ENCODE measurements around the gene MAD2L1. TPM values are rescaled to one million over a fixed set of nuclear protein-coding genes. Genes with fewer than 3 reads are reported as not detected.

The MAD2L1 gene
- total RNA-seq, 1 donor from 2014 or later, result 2.6 TPM

DNA sequence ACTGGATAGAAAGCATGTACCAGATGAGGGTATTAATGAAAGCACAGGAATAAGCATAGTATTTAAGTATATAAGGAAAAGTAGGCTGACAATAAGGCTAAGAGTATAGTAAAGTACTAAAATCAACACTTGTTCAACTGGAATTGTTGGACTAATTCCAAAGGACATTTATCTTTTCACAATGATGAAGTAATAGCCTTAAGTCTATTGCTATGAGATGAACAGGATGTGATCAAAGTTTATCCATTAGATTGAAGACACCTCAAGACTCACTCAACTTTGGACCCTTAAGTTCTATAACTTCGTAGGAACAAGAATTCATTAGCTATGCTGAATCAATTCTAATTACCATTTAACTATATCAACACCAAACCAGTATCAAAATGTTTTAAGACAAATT lies 7.6 kb downstream of the MAD2L1 start:
- DNase-seq (ENCODE audit: low spot score), result no peak

DNA sequence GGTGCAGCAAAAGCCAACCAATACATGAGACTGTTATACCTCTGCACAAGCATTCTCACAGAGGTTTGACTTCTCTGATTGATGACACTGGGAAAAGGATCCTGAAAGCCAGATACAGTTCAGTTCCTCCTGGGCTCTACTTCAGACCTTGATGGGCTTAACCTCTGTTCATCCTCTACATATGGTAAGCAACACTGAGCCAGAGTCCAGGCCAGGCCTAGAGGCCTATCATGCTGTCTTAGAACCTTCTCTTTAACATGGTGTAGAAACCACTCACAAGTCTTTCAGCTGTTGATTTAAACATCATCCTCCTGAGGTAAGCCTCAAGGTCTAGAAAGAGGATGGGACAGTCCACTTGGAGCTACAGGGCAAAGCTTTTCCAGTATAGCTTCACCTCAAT lies 9.2 kb downstream of the MAD2L1 start:
- DNase-seq (ENCODE audit: low spot score), result no peak

DNA sequence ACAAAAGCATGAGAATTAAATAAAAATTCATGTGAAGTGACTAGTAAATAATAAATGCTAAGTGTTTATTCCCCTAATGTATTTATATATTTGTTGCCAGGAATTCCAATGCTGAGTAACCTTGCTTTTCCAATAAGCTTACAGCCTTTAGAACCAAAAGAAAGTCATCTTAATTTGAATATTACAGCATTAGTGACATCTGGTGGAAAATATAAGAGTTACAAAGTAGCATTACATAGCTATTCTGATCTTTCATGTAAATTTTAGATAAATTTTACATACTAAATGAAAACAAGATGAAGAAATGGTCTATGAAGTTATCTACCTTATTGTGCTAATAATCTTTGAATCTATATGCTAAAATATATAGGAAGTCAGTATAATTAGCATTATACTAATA lies 10.4 kb downstream of the MAD2L1 start:
- no peak for DNase-seq (ENCODE audit: low spot score)

DNA sequence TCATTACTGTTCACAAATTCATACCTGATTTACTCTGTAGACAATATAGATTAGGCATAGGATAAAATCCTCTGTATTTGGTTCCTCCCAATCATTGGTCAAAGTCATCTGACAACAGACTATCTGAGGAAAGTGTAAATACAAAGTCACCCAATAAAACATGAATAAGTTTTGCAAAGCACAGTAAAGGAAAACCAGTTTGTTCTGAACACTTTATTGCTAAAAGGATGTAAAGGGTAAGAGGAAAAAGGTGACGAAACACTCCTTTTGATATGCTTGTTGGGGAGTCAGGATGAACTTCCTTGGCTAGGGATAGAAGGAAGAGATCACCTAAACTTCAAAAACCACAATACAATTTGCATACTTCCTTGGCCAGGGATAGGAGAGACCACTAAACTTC lies 10.9 kb downstream of the MAD2L1 start:
- no peak for DNase-seq (ENCODE audit: low spot score)

DNA sequence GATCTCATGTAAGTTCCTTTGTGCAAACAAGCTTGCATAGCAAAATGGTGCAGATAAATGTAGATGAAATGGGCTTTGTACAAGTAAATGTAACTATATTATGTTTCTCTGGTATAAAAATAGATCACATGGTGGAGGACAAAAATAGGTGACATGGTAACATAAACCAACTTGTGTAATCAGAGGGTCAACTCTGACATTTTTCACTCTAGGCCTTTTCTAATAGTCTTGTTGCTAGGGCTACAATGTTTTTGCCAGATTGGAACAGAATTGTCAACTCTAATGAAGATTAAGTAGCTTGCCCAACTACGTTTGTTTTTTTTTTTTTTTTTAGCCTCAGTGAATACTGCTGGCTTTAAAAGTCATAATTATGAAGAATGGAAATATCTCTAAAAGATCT lies 11.5 kb downstream of the MAD2L1 start:
- no peak for DNase-seq (ENCODE audit: low spot score)

DNA sequence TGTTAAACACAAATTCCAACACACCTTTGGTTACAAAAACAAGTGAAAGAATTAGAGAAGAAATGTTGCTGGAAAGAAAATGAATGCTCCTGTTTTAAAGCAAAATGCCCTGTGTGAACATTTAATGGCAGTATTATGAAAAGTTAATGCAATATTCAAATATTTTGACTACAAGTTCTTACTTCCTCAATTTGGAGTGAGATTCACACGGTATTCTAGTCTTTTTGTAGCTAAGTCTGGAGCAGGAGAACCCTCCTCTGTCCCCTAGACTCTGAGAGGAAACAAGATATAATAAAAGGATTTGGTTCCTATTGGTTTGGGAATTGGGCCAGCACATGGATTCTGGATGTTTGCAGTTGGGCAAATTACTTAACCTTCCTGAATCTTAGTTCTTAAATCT lies 12.7 kb downstream of the MAD2L1 start:
- DNase-seq (ENCODE audit: low spot score), result no peak

DNA sequence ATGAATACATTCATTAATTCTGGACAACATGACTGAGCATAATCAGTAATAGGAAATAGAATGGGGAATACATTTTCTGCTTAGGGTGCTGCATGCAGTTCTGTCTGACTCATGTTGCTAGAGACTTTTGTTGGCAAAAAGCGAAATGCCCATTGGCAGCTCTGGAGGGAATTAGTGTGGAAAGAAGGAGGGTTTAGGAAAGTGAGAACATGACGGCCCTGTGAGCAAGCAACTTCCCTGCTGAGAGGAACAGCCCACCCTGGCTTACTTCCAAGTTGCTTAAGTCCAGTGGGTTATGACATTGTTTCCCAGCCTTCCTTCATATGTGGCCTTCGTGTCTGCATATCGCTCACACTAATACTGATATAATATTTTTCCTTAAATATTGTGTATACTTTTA lies 13.8 kb downstream of the MAD2L1 start:
- DNase-seq (ENCODE audit: low spot score), result no peak

DNA sequence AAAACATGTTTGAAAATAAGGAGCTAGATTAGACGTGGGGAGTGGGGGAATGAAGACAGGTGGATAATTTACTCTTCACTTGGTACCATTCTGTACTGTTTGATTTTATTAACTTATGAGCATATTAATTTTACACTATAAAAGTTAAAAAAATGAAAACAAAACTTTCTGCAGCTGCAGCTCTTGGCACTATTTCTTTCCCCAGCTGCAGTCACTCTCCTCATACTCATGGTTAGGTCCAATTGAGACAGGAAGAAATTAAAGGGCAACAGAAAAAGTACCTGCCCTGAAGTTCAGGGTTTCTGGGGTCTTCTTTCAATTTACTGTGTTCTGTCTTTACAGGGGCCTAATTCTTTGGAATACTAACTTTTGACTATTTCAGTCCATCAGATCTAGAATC lies 15.4 kb downstream of the MAD2L1 start:
- no peak for DNase-seq (ENCODE audit: low spot score)

DNA sequence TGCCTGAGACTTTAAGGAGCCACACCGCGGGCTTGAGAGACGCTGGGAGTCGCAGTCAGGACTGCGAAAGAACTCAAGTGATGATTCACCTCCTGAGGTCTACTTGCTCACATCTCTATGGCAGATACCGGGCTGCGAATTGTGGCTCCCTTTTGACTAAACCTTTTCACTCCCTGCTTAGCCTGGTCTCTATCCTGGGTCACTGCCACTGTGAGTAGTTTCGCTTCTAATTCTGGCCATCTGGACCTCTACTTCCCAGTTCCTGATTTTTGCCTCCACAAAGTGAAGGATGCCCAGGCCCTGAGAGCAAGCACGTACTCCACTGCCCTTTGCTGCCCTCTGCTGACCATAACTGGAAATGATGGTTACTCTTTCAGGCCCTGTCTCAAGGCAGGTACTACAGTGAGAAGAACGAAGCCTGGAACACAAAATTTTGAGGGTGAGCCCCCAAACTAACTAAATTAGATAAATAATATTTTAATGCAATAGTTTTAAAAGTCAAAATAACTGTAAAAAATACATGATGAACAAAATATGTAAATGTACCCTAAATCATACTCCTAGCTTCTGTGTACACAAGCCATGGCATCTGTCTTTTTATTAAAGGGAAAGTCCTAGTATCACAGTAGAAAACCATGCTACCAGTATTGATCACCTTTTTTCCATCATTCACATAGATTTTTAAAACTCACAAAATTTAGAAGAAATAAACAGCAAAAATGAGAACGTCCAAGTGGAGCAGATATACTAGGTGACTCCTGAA lies 16.7 kb downstream of the MAD2L1 start:
- peak; percentile 91 for DNase-seq (ENCODE audit: low spot score)

DNA sequence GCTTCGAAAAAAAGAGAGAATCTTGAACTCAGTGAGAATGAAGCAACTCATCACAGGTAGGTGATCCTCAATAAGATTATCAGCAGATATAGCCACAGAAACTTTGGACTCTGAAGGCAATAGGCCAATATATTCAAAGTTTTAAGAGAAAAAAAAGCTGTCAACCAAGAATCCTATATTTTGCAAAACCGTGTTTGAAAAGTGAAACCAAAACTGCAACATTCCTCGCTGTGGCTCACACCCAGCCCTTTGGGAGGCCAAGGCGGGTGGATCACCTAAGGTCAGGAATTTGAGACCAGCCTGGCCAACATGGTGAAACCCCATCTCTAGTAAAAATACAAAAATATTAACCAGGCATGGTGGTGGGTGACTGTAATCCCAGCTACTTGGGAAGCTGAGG lies 22.8 kb downstream of the MAD2L1 start:
- no peak for DNase-seq (ENCODE audit: low spot score)

DNA sequence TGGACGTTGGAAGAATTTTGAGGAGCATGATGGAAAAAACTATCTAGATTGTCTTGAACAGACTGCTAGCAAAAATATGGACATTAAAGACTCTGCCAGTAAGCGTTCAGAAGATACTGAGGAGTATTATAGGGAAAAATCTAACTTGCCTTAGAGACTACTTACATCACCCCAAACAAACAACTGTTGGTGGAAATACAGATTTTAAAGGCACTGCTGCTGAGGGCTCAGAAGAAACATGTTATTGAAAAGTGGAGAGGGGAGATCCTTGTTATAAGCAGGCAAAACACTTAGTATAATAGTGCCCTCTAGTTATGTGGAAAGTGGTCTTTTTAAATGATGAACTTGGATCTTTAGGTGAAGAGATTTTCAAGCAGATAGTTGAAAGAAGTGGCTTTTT lies 29.2 kb downstream of the MAD2L1 start:
- no peak for DNase-seq (ENCODE audit: low spot score)

DNA sequence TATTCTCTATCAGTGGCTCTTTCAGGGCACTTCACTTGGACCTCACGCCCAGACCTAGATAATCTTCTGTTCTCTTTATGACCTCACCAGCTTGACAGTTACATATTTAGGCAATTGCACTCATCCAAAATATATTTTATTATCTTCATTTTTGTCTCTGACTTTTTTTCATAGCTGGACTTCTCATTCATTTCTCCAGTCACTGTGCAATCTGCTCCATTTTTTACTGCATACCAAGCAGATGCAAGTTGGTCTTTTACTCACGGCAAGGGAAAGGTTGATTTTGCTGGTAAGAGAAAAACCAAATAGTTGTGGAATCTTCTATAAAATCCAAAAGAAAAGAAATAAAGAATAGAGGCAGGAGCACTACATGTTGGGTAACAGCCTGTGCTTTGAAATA lies 31.7 kb downstream of the MAD2L1 start:
- DNase-seq (ENCODE audit: low spot score), result no peak

DNA sequence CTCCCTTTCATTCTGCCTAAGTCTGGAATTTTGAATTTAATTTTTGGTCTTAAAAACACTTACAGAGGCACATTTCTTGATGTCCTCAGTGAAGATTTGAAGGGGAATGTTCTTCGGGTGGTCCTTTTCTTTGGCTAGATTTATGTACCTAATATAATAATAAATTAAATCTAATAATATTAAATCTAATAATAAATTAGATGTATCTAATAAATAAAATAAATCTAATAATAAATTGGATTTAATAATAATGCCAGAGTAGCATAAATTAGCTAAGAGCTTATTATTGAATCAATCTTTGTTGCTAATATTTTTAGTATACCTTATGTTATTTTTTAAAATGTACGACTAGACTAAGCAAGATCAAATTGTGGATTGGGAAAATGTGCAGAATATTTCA lies 39.8 kb downstream of the MAD2L1 start:
- DNase-seq (ENCODE audit: low spot score), result no peak

DNA sequence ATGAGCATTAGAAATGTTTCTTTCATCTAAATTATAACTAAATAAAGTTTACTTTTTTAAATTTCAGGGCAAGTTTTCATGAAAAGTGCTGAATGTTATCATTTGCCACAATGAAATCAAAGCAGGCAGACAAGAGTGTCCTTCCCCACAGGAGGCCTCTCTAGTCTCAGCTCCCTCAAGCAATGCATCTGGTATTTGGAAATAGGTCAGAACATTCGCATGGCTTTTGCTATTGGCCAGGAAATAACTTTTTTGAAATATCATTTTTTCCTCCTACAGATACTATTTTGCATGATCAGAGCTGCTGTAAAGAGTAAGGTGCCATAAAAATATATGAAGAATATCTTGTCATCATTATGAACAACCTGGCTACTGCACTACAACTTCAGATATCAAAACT lies 41.1 kb downstream of the MAD2L1 start:
- no peak for DNase-seq (ENCODE audit: low spot score)

DNA sequence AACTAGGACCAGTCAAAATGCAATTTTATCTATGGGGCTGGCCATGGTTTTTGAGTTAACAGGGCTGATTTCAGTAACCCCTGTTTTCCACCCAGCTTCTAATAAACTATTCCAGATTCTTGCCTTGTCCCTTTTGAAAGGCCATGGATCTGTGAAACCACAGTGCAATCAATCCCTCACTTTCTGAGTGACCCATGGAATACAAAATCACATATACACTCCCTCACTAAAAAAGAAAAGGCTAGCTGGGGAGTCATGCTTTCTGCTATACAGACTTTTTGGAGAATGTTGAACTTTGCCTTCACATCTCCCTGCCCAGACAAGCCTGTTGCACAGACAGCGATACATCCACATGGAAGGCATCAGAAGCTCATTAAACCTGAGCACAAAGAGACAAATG lies 47.9 kb downstream of the MAD2L1 start:
- no peak for DNase-seq (ENCODE audit: low spot score)

DNA sequence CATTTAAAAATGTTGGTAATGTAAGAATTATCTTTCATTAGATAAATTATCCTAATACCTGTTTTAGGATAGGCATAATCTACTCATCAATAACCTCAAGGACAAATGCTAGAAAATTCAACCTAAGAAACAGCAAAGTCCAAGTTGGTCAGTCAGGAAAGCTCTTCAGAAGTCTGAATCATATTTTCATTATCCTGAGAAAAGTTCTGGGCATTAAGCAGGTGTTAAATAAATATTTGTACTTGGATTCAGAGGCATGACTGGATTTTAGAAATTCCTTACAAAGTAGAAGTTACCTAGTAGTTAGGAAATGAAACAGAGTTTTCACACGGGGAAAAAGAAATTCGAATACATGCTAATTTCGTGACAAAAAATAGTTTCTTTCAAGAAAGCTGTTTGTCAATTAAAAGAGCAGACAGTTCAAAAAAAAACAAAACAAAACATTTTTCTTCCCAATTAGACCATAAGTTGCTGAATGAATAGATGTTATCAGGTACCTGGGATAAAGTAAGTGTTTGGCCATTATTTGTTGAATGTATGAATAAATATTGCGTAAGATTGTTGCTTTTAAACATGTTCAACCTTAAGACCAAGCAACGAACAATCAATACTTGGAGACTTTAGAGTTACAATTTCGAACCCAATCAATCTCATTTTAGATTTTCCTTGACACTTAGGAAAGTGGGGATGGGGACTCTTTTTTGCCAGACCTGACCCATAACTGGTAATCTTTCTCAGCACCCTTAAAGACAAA lies 48.5 kb downstream of the MAD2L1 start:
- no peak for DNase-seq (ENCODE audit: low spot score)

DNA sequence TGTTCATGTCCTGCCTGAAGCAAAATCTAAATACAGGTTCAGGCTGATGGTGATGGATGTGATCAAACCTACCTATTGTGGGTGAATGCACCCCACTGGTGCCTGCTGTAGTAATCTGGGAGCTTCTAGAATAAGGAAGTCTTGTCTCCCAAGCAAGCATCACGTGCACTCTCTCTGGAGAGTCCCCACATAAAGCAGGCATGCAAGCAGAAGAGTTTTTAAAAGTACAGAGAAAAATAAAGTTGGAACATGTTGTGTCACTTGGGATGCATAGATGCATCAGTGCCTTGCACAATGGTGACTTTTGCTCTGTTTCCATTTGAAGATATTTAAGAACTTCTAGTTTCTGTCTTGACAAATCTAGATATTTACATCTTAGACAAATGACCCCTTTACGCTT lies 54.9 kb downstream of the MAD2L1 start:
- DNase-seq (ENCODE audit: low spot score), result no peak

DNA sequence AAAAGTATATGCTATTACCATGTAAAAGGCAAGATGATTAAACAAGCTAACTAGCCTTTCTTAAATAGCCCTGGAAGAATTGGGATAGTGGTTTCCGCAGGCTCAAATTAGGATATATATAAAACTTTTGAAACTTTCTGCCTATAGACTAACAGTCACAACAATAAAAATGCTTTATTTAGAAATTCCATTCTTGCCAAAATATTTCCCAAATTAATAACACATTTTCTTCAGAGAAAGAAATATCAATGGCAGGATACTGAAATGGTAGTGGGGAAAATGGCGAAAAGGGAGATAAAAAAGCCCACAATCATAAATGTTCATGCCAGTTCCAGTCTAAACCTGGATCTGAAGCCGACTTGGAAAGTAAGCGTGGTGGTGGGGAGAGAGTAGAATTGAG lies 56.0 kb downstream of the MAD2L1 start:
- no peak for DNase-seq (ENCODE audit: low spot score)

DNA sequence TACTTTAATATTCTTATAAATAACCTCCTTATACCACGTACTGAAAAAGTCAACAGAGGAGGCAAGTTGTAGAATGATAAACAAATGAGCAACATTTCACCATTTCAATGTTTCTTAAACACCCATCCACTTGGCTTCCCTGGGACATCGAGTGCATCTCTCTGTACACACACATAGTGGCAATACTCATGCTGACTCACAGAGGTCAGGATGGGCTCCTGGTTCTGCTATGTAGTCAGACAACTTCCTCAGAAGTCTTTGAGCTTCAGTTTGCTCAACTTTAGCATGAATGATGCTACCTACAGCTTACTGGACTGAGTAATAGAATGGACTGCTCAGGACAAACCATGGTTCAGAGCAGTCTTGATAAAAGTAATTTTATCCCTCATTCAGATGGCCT lies 56.9 kb downstream of the MAD2L1 start:
- no peak for DNase-seq (ENCODE audit: low spot score)

DNA sequence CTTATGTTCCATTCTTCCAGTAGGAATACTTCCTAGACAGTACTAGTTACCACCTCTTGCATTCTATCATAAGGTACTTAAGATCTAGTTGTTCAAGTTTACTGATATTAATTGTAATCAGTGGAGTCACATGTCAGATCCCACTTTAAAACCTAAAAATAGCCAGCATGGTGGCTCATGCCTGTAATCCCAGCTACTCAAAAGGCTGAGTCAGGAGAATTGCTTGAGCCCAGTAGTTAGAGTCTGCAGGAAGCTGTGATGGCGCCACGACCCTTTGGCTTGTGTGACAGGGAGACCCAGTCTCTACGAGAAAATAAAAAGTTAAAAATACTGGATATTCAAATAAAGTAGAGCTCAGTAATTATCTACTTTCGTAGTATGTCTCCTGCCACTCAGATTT lies 57.7 kb downstream of the MAD2L1 start:
- no peak for DNase-seq (ENCODE audit: low spot score)

DNA sequence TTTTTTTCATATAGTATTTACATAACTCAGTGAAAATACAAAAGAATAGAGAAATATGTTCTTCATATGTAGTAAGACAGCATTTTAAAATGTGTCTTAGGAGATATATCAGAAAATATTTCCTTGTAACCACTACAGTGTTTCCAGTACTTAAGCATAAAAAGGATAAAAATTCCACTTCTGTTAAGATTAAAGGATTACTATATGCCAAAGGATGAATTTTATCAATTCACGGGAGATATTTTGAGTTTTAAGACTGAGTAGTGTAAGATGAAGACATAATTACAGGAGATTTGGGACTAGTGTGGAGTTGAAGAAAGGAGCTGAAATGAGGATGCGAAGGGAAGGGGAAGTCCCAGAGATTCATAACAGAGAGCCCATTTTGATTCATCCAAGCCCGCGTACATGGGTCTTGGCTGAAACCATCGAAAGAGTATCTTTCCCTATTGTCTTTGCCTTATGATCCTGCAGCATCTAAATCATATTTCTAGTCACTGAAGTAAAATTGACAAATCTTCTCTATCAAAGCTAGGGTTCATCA lies 58.7 kb downstream of the MAD2L1 start:
- no peak for DNase-seq (ENCODE audit: low spot score)

DNA sequence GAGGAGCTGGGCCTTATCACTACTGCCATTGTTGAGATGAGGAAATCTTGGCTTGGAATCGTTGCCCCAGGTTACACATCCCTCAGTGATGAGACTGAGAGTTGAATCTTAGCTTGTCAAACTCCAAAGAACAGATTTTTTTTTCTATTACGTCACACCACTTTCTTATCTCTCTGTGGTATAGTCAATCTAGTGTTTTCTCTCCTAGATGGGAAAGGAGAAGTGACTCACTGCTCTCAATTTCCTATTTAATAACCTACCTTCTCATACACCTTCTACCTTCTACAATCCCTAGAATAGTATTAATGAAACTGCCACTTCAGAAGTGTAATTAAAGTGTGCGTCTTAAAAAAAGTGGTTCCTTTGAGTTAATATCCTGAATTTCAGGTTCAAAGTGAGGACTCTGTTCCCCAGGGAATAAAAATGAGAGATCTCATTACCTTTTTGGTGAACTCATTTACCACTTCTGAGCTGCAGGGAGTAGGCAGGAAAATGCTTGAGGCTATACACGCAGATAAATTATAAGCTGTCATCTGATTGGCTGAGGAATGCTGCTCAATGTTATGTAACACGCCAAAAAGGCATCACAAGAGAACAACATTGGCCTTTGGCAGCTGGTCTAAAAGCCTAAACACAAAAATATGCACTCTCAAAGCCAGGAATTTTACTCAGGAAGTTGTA lies 59.3 kb downstream of the MAD2L1 start:
- DNase-seq (ENCODE audit: low spot score), result no peak
